DMS79 treated with DMSO at 0.1 percent for 48 hours (cell line): ENCODE measurements around the gene RTN1.
A peak's percentile ranks its signal among the peaks of the same experiment; 100 is the strongest.

Experiments used
- DNase-seq: peaks from one replicate; lab custom pipeline; 2025; lab: John Stamatoyannopoulos, UW

The RTN1 gene

GRCh38 chr14:59870277-59871165, at the start of gene RTN1:
Gene RTN1 (minus strand): TSS chr14:59870776. CDS start chr14:59870630, 146 bp downstream.
- DNase-seq = peak; percentile 71

- no peak for DNase-seq
Observed at GRCh38 chr14:59920378-59920683, 49.8 kb upstream of the RTN1 start.

- peak; percentile 86 for DNase-seq
Observed at GRCh38 chr14:59919570-59920377, 49.2 kb upstream of the RTN1 start, which contains the start of gene LRRC9. Gene LRRC9 (plus strand): TSS chr14:59920144.

GRCh38 chr14:59918824-59919569, 48.4 kb upstream of the RTN1 start:
- DNase-seq = peak; percentile 67

- DNase-seq = no peak
Observed at GRCh38 chr14:59913187-59913586, 42.6 kb upstream of the RTN1 start.

- DNase-seq = no peak
Observed at GRCh38 chr14:59912443-59912842, 41.9 kb upstream of the RTN1 start.

- no peak for DNase-seq
Observed at GRCh38 chr14:59905188-59905587, 34.6 kb upstream of the RTN1 start.

GRCh38 chr14:59904184-59904583, 33.6 kb upstream of the RTN1 start:
- DNase-seq = no peak

GRCh38 chr14:59900556-59900955, 30.0 kb upstream of the RTN1 start:
- DNase-seq = no peak

GRCh38 chr14:59897757-59898383, 27.3 kb upstream of the RTN1 start:
- no peak for DNase-seq

- no peak for DNase-seq
Observed at GRCh38 chr14:59895721-59896120, 25.1 kb upstream of the RTN1 start.

GRCh38 chr14:59890676-59891075, 20.1 kb upstream of the RTN1 start:
- no peak for DNase-seq

GRCh38 chr14:59882957-59883356, 12.4 kb upstream of the RTN1 start:
- no peak for DNase-seq

- no peak for DNase-seq
Observed at GRCh38 chr14:59871166-59871495, 555 bp upstream of the RTN1 start.

GRCh38 chr14:59869381-59870255, 958 bp downstream of the RTN1 start:
- DNase-seq = peak; percentile 48

- DNase-seq = no peak
Observed at GRCh38 chr14:59868021-59868420, 2.6 kb downstream of the RTN1 start.

GRCh38 chr14:59863806-59864525, 6.6 kb downstream of the RTN1 start:
- DNase-seq = no peak

GRCh38 chr14:59857328-59857727, 13.2 kb downstream of the RTN1 start:
- DNase-seq = no peak

GRCh38 chr14:59852350-59852749, 18.2 kb downstream of the RTN1 start:
- DNase-seq = no peak

- no peak for DNase-seq
Observed at GRCh38 chr14:59850458-59850857, 20.1 kb downstream of the RTN1 start.
